Stimulated activated CD8-positive, alpha-beta memory T cell treated with anti-CD3 and anti-CD28 coated beads, Interleukin-7, amount 100 ng/mL, for 4 hours (primary cell): ENCODE data around the gene ZBTB32.
"Not testable (repeated sequence)": the region's sequence is repeated elsewhere in the genome, so short reads cannot be mapped to it uniquely, and the experiment has no call there.

Experiments
- DNase-seq, 2 donors: peaks; one replicate each; pipeline ENCODE4 v3.0.0-alpha.2; 2020; ENCODE audit warnings: low read depth in 2 of 2

ZBTB32 gene

GRCh38 chr19:35720163-35720524 is 15.8 kb downstream of the ZBTB32 start:
- no peak for DNase-seq

- DNase-seq = no peak
Observed at GRCh38 chr19:35720648-35721047, 16.3 kb downstream of the ZBTB32 start.

GRCh38 chr19:35721374-35721773 is 17.0 kb downstream of the ZBTB32 start:
- DNase-seq = no peak

- DNase-seq = no peak
Observed at GRCh38 chr19:35722461-35722860, 18.1 kb downstream of the ZBTB32 start.

- no peak for DNase-seq
Observed at GRCh38 chr19:35722897-35723296, 18.5 kb downstream of the ZBTB32 start.

- no peak for DNase-seq
Observed at GRCh38 chr19:35723671-35724070, 19.3 kb downstream of the ZBTB32 start.

GRCh38 chr19:35724132-35724531 is 19.8 kb downstream of the ZBTB32 start:
- DNase-seq = not testable (repeated sequence)

GRCh38 chr19:35724560-35724959 is 20.2 kb downstream of the ZBTB32 start:
- DNase-seq = no peak

GRCh38 chr19:35725216-35725861 is 21.0 kb downstream of the ZBTB32 start:
- no peak for DNase-seq

- no peak for DNase-seq
Observed at GRCh38 chr19:35727053-35727955, 22.9 kb downstream of the ZBTB32 start.

- no peak for DNase-seq
Observed at GRCh38 chr19:35727956-35728706, 23.8 kb downstream of the ZBTB32 start.

- no peak for DNase-seq
Observed at GRCh38 chr19:35729021-35729420, 24.7 kb downstream of the ZBTB32 start.

- DNase-seq = no peak
Observed at GRCh38 chr19:35729763-35730162, 25.4 kb downstream of the ZBTB32 start.

- no peak for DNase-seq
Observed at GRCh38 chr19:35730326-35730725, 26.0 kb downstream of the ZBTB32 start.

GRCh38 chr19:35731353-35731752 is 27.0 kb downstream of the ZBTB32 start:
- DNase-seq = no peak

- DNase-seq = no peak
Observed at GRCh38 chr19:35731779-35732405, 27.5 kb downstream of the ZBTB32 start.

- no peak for DNase-seq
Observed at GRCh38 chr19:35732540-35733179, 28.3 kb downstream of the ZBTB32 start.

- no peak for DNase-seq
Observed at GRCh38 chr19:35733180-35734125, 29.1 kb downstream of the ZBTB32 start.

GRCh38 chr19:35734273-35734672 is 29.9 kb downstream of the ZBTB32 start:
- no peak for DNase-seq

GRCh38 chr19:35734889-35735288 is 30.5 kb downstream of the ZBTB32 start:
- no peak for DNase-seq
